Measurements from ENCODE around the gene DIPK1C.

DIPK1C gene

DNA sequence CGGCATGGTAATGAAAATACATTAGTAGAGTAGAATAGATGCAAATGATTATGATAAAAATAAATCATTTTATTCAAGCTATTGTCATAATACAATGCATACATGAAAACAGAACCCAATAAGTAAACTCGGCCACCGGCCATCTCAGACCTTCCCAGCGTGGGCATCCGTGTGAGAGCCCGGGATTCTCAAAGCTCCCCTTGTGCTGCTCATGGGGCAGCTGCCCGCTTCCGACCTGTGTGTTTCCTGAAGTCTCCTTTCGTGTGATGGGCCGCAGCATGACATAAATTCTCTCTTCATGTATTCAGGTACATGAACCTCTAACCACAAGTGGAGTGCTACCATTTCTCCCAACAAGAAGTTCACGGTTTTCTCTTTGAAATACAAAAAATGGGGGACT, 25.6 kb upstream of the DIPK1C start:
- DNase-seq (ENCODE audit: low spot score) = no peak

DNA sequence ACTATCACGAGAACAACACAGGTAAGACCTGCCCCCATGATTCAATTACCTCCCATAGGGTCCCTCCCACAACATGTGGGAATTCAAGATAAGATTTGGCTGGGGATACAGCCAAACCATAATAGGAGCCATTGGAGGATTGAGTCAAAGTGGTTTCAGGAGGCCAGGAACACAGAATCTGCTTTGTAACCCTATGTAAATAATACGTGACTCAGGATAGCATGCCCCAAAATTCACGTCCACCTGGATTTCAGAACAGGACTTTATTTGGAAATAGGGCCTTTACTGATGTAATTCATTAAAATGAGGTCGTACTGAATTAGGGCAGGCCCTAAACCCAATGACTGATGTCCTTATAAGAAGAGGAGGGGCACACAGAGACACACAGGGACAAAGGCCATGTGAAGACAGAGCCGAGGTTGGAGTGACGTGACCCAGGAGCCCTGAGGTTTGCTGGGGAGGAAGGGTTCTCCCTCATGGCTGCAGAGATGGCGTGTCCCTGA, 23.1 kb upstream of the DIPK1C start:
- no peak for DNase-seq (ENCODE audit: low spot score)

DNA sequence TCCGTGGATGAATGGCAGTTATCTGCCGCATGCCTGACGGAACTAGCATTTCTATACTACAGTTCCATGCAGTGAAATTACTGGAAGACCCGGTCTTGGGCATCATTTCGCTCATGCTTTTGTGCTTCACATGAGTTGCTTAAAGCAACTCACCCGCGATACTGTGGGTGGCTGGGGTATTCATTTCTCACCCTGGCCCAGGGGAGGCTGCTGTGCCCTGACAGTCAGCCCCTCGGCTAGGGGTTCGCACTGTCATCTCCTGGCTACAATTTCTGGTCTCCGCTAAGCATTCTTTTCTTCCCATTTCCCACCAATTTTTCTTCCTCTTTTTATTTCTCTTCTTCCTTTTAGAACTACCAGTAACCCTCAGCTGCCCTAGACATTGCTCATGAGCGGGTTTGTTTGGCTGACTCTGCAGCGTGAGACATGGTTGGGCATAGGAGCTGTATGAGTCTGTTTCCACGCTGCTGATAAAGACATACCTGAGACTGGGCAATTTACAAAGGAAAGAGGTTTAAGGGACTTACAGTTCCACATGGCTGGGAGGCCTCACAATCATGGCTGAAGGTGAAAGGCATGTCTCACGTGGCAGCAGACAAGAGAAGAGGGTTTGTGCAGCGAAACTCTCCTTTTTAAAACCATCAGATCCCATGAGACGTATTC, 22.5 kb upstream of the DIPK1C start:
- no peak for DNase-seq (ENCODE audit: low spot score)

DNA sequence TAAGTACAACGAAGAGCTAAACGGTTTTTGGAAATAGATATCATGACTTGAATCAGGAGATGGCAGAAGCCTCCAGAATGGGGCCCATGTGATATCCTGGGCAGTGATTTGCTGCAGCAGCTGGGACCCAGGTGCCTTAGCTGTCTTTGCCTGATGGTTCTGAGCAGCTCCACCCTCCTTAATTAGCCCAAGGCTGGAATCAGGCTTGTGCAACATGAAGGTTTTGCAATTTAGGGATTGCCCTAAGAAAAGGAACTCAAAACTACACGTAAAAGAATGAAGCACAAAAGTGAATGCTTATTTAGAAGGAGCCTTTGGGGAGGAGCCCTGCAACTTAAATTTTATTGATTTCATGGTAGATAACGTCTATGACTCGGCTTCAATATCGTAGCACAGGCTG, 21.8 kb upstream of the DIPK1C start:
- no peak for DNase-seq (ENCODE audit: low spot score)

DNA sequence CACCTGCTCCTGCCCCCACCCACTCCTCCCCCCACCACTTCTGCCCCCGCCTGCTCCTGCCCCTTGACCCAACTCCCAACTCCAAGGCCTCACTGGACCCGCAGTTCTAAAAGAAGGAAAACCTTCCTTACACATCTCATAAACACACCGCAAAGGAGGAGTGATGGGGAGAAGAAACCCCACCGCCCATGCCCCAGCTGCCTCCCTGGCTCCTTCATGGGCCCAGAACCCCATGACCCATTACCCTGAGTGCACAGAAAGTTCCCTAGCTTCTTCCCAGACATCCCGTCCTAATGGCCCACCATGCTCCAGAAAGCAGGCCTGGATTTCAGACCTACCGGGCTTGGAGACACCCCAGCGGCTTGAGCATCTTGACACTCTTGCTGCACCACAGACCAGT, 21.2 kb upstream of the DIPK1C start:
- DNase-seq (ENCODE audit: low spot score) = no peak

DNA sequence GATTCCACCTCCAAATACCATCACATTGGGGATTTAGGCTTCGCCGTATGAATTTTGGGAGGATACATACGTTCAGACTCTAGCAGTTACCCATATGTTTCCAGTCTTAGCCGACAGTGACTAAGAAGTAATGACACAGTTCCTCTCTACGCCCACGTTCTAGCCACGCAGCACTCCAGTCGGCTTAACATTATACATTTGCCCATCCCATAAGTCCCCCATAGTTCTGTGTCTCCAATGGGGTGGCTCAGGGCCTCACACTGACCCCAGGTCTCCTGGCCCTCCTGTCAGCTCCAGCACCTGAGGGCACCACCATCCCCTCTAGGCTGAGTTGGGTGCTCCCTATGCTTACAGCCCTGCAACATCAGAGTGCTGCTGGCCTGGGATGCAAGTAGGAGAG, 20.7 kb upstream of the DIPK1C start:
- DNase-seq (ENCODE audit: low spot score) = no peak

DNA sequence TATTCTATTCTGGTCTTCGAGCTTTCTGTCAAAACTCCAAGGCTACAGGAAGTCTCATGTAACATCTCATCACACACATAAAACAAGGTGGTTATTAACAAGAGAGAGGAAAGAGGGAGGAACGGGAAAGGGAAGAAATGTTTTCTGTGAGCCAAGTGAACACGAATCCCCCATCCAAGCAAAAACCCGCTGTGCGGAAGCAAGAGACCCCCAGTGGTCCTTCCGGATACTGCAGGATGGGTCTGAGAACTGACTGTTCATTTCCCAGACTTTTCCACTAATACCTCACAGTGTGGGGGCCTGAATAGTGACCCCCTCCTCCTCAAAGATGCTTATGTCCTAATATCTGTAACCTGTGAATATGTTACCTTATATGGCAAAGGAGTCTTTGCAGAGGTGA, 19.0 kb upstream of the DIPK1C start:
- no peak for DNase-seq (ENCODE audit: low spot score)

DNA sequence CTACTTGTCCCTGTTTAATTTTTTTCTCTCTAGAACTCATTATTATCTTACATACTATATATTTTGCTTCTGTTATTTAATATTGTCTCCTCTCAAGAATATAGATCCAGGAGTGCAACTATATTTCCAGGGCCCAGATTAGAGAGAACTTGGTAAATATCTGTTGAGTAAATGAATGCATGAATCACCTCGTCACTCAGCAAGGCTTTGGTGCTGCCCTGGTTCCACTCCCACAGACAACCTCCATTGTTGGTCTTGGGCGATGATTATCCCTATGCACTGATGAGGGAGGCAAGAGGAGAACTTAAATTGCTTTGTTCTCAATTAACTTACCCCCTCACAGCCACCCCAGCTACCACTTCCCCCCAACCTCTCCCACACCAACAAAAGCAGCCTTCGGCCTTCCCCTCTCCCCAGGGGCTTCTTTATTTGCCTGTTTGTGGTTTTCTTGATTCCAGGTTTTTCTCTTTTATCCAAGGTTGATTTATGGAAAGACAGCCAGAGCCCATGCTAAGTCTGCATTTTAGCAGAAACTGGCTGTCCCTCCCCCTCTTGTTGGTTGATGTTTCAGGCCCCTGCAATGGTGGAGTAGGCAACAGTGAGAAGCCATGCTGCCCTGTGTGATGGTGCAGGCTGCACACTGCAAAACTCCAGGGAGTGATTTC, 17.0 kb upstream of the DIPK1C start:
- DNase-seq (ENCODE audit: low spot score) = no peak

DNA sequence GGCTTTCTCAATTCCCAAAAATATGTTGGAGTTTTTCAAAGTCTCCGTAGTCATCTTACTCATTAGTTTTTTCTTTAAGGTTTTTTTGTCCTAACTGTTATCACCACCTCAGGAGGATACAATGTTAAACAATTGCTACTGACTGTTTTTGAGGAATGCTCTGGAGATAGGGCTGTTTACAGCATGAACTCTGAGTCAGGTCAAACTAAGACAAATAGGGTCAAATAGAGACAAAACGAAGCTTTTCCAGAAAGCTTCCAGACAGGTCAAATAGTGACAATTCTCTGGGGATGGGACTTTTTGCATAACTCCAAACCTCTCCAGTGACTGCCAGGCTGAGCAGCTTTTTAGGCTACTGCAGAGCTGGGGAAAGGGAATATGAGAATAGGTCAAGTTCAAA, 15.2 kb upstream of the DIPK1C start:
- no peak for DNase-seq (ENCODE audit: low spot score)

DNA sequence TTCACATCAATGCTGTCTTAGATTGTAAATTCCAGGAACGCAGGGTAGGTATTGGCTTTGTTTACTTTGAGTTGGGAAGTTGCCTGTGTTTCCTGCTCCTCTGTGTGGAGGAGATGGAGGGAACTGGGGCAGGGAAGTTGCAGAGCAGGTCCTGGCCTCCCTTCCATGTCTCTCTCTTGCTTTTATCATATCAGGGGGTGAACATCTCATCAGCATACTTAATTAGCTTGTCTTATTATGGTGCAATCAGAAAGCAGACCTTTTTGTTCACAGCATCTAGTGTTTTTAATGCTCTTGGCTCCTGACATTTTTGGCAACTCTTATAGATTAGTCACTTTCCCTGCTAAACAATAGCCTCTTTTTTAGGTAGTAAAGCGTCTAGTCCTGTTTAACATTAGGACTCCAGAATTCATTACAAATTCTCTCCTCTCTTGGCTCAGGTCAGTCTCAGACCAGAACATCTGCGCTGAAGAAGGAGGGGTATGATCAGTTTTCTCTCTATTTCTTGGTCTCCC, 11.5 kb upstream of the DIPK1C start:
- DNase-seq (ENCODE audit: low spot score) = no peak

DNA sequence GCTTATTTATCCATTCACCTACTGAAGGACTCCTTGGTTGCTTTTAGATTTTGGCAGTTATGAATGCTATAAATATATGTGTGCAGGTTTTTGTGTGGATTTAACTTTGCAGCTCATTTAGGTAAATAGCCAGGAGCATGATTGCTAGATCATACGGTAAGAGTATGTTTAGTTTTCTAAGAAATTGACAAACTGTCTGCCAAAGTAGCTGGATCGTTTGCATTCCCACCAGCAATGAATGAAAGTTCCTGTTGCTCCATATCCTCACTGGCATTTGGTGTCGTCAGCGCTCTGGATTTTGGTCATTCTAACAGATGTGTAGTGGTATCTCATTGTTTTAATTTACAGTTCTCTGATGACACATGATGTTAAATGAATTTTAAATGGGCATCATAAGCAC, 8.7 kb upstream of the DIPK1C start:
- no peak for DNase-seq (ENCODE audit: low spot score)

DNA sequence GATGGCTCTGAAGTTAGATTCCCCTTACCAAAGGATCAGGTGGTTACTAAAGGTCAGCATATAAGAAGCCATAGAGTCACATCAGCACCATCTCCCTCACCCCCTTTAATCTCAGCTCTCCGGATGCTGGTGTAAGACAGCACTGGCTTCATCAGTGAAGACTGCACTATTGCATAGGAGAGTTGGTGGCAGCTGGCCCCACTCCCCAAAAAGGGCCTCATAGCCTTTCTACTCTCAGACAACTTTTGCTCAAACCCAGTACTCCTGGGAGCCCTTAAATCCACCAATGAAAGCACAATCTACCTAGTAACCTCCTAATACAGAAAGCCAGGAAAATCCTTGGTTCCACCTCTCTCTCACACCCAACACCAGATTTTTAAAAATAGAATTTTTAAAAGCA, 6.9 kb upstream of the DIPK1C start:
- DNase-seq (ENCODE audit: low spot score) = no peak

DNA sequence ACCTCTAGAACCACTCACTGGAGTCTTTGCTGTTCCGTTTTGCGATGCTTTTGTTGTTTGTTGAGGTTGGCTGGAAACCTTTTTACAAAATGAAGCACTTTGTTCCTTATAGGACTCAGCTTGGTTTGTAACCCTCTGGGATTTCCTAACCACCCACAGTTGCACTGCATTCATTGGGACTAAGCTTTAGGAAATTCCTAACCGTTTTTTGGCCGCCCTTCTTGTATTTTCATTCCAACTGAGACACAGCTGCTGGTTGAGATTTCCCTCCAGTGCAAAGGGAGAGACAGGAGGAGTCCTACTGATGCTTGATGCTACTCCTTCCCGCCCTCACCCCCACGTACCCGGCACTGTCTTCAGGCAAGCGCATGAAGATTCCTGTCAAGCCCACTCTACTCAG, 6.1 kb upstream of the DIPK1C start:
- no peak for DNase-seq (ENCODE audit: low spot score)

DNA sequence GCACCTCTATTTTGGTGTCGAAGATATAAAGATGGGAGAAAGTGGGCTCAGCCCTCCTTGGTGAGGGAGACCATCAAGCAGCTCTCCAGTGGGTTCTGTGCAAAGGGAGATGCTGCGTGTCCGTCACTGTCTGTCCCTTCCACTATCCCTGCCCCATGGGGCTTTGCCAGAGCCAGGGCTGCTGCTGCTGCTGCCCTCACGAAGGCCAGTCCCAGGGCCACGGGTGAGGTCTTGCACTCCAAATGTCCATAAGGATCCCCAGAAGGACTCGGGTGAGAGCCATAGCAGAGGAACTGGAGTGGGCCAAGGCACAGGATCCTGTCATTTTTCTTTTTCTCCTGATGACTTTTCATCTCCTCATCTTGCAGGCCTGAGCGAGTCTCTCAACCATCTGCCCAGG, 3.7 kb upstream of the DIPK1C start:
- no peak for DNase-seq (ENCODE audit: low spot score)

DNA sequence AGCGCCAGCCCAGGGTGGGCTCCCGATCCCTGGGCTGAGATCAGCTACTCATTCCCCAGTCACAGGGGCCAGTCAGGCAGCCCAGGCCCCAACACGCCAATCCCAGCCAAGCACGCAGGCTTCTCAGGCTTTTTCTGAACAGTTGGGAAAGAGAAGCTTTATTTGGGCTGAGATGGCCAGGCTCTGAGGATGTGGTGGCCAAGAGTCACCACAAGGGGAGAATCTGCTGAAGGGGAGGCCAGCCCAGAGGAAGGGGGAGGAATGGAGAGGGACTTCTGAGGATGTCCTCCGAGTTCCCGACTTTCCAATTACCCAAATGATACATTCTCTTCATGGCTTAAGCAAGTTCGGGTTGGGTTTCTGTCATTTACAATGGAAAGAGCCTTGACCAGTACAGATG, 2.8 kb upstream of the DIPK1C start:
- DNase-seq (ENCODE audit: low spot score) = no peak

DNA sequence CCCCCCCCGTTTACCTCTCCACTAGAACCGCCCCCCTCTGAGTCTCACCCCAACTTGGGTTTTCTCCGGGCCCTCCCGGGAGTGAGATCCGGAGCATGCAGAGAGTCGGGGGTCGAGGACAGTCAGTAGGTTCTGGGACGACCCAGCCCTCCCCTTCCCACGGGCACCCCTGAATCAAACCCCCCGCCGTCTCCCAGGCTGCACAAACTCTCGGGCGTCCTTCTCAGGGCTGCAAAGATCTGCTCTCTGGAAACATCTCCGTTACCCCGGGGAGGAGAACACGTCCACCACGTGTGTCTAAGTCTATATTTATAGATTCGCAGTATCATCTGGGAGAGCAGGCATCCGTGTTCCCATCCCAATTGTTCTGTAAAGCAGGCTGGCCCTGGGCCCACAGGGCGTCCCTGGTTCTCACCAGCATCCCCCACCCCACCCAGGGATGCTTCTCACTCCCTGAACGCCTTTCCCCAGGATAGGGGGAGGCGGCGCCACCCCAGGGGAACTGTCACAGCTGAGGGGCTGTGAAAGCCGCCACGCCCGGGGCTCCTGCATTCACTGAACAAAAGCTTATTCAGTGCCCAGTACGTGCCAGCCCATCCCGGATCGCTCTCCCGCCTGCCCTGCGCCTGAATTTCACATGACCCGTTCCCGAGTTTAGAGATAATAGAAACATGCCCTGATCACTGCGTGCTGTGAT, 765 bp upstream of the DIPK1C start:
- no peak for DNase-seq (ENCODE audit: low spot score)

DNA sequence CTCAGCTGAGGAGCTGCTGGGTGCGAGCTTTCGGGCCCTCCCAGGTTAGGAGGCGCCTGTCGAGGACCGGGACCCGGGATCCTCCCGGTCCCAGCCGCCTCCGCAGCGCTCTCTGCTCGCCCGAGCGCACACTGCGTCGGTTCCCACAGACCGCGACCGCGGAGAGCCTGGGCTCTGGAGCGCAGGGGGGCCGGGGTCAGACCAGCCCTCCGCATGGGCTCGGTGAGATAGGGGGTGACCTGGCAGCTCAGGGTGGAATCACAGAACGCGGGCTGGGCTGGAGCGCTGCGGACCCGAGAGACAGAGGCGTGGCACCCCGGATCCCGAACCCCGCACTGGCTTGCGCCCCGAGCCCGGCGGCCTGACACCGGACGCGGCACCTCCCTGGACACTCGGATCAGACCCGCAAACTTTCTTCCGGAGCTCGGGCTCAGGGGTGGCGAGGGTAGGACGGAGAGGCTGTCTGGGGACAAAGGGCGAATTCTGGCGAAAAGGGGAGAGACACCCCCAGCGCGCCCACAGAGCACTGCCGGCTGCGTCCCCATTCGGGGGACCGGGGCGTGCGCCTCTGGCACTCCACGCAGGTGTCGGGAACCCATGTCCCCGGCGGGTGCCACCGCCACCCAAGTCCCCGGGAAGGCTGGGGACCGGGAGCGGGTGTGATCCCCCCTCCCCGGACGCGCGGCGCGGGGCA, 612 bp downstream of the DIPK1C start:
- DNase-seq (ENCODE audit: low spot score) = no peak

DNA sequence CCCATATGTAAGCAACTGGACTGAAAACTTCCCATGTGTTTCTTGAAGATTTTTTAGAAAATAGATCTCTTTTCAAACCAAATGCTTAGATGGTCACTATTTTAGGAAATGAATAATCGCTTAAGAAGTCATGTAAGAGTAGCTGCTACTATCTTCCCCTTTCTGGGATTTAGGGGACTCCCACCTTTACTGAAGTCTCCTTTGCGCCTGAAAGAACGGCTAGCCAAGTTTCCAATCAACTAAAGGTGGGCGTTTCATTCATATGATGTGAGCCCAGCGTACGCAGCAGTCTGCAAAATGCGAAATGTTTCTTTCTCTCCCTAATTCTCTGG, 1.1 kb downstream of the DIPK1C start:
- DNase-seq (ENCODE audit: low spot score) = no peak

DNA sequence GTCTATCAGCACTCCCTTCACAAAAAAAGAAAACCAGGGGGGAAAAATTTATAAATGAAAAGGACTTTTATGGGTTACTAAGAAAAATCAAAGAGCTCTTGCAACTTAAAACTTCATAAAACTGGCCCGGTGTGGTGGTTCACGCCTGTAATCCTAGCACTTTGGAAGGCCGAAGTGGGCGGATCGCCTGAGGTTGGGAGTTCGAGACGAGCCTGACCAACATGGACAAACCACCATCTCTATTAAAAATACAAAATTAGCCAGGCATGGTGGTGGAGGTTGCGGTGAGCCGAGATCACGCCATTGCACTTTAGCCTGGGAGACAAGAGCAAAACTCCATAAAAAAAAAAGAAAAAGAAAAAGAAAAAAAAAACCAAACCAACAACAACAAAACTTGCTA, 1.7 kb downstream of the DIPK1C start:
- DNase-seq (ENCODE audit: low spot score) = no peak

DNA sequence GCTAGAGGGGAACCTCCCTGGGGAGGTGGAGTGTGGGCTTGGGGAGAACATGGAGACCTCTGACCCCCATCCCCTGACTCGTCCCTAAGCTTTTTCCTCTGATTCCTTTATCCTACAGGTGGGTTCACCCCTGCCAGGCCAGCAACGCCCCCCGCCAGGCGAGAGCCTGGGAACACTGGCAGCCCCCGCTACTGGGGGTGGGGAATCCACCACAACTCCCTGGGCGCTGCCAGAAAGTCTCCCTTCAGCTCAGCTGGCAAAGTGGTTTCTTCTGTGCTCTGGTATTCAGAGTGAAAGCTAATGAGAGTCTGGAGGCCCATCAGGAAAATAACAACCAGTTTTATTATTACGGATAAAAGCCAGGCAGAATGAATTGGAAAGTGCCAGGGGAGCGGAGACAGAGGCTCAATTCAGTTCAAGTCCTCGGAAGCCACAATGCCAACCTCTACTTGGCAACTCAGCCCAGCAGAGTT, 2.8 kb downstream of the DIPK1C start:
- no peak for DNase-seq (ENCODE audit: low spot score)

DNA sequence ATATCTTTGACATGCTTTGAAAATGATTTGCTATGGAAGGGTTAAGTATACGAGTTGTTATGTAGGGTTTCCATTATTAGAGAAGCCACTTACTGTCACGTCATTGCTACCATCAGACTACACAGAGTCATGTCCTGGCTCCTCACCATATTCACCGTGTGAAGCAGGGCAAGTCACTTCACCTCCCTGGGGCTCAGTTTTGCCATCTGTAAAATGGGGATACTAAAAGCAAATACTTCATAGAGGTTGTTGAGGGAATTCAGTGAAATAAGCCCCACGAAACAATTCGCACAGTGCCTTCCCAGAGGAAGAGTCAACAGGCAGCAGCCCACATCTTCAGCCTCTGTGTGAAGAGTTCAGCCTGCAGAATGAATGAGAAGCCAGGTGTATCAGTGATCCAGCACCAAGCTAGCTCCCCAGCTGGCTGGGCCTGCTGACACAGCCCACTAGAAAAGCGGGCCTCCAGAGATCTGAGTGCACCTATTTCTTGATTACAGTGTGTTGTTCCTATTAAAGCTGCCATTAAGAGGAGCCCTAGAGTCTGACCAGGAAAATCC, 3.4 kb downstream of the DIPK1C start:
- DNase-seq (ENCODE audit: low spot score) = no peak

DNA sequence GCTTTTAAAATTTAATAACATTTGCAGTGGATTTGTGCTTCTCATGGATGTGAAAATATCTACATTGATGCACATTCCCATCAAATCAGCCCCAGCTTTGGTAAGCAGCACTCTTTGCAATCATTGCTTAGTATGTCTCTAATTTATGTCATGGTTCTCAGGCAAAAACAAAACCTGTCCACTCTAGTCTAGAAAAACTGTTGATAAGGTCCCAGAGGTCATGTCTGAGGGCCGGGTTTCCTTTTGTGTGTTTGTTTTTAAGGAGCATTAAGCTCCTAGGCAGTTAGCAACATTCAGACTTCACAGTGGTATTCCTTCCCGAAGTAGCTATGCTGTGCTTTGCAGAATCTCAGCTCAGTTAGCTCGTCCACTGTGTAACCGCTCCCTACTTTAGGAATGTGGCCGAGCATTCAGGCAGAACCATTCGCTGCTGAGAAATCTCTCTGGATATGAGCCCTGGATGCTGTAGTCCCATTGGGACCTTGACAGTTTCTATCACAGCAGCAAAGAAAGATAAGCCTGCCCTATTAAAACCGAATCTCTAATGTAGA, 4.0 kb downstream of the DIPK1C start:
- DNase-seq (ENCODE audit: low spot score) = no peak
